ENCODE results near the gene SND1.

Gene SND1

DNA sequence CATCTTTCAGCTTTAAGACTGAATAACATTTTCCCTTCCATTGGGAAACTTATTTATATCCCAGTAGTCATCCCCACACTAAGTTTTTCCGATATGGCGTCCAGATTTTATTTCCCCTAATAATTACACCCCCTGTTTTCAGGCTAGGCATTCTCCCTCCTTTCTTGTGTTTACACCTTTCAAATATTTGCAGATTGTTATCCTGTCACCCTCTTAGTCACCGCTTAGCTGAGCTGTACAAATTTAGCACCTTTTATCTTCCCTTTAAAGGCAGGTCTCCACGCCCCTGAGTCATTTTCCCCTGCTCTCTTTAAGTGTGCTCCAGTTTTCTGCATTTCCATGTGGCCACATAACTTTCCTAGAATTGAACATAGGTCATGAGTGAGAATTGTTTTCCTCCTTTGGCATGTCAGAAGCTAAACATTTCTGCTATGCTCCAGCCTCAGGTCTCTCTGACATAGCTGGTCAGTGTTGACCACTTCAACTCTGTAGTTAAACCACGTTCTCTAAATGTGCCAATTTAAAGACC is 331.9 kb downstream of the SND1 start:
- Histone ChIP-seq H3K36me3 (ENCODE audit: insufficient read depth, low read length) (peaks cover 5% of the 10 kb centered on the region), H3K9ac (ENCODE audit: low read depth, low read length) (no peak overlapping the region), H3K9me3 (replicated peaks; ENCODE audit: low read length) (no peaks in the 10 kb centered on the region), H3K4me1 (ENCODE audit: control insufficient read depth, insufficient read depth, low read length) (no peaks in the 10 kb centered on the region), H3K4me2 (ENCODE audit: low read length) (no peak overlapping the region), H3K4me3 (ENCODE audit: low read length) (no peak overlapping the region), H3K27me3 (ENCODE audit: control insufficient read depth, insufficient read depth, low read length) (no peaks in the 10 kb centered on the region)

DNA sequence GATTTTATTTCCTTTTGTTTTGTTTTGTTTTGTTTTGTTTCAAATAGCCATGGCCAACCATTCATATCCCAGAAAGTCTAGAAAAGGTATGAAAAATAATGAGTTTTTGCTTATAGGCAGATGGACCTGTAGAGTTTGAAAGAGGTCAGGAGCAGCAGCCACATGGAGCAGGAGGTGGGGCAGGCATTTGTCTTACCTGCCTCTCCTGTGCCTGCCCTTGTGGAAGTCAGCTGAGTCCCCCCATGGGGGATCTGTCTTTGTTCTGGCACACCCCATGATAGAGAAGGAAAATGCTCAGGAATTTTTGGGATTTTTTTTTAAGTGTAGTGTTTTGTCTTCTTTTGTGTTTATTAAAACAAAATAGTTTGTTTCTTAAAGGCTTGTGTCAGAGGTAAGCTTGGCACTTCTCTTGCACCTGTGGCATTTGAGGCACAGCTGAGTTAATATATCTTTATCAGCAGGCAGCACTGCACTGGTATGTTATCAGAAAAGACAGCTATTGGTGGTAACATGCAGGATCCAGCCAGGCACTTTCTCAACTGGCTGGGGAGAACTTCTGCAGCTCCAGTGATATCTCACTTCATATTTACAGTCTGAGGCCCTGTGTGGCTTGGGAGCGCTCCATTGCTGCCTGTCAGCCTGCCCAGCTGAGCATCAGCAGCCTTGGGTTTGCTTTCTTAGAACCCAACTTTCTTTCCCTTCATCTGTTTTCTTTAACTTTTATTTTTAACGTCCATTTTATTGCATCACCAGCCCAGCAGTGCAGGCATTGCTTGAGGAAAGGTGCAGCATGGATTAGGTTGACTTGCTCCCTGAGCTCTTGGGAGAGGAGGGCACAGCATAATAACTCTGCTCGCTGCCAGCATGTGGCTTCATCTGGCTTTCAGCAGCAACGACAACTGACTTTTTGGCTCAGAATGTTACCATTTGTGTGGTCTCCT is 334.9 kb downstream of the SND1 start:
- no peaks in the 10 kb centered on the region for H3K9me3 ChIP-seq (replicated peaks; ENCODE audit: low read length)
- no peaks in the 10 kb centered on the region for H3K4me1 ChIP-seq (ENCODE audit: control insufficient read depth, insufficient read depth, low read length)
- H3K27me3 ChIP-seq (ENCODE audit: control insufficient read depth, insufficient read depth, low read length) = no peaks in the 10 kb centered on the region
- H3K9ac ChIP-seq (ENCODE audit: low read depth, low read length) = no peak overlapping the region
- H3K4me3 ChIP-seq (ENCODE audit: low read length) = no peak overlapping the region
- H3K36me3 ChIP-seq (ENCODE audit: insufficient read depth, low read length) = peaks cover 11% of the 10 kb centered on the region
- no peak overlapping the region for H3K4me2 ChIP-seq (ENCODE audit: low read length)

DNA sequence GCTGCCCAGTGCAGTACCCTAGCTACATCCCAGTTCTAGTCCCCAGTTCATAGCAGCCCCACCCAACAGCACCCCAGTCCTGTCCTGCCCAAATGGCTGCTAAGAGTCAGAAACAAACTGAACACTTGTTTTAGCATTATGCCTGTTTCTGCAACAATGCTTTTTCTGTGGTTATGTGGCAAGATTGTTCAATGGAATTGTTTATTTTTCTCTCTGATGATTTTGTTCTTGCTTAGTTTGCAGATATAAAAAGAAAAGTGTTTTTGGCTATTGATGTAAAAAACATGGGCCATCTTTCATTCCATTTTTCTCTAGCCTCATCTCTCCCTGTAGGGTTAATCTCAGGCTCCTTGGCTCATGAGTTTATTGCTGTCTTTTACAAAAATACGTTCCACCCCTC is 336.8 kb downstream of the SND1 start:
- Histone ChIP-seq H3K9me3 (replicated peaks; ENCODE audit: low read length) (no peaks in the 10 kb centered on the region), H3K4me1 (ENCODE audit: control insufficient read depth, insufficient read depth, low read length) (no peaks in the 10 kb centered on the region), H3K9ac (ENCODE audit: low read depth, low read length) (no peak overlapping the region), H3K36me3 (ENCODE audit: insufficient read depth, low read length) (peaks cover 27% of the 10 kb centered on the region), H3K4me2 (ENCODE audit: low read length) (no peak overlapping the region), H3K4me3 (ENCODE audit: low read length) (no peak overlapping the region), H3K27me3 (ENCODE audit: control insufficient read depth, insufficient read depth, low read length) (no peaks in the 10 kb centered on the region)

DNA sequence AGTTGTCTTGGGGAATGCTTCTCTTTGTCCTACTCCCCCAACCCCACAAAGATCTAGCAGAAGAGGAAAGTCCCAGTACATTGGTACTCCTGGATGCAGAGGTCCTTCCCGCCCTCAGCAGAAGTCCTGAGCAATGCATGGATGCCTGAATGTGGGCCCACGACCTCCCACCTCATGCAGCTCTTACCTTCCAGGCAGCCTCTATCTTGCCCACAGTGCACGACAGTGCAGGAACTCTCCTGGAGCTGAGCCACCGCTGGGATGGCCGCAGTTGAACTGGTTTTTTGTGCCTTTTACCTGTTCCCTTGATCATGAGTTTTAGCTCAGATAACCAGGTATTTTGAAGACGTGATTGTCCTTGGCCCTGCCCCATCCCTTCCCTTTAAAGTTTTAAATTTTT is 341.3 kb downstream of the SND1 start:
- no peak overlapping the region for H3K4me2 ChIP-seq (ENCODE audit: low read length)
- no peaks in the 10 kb centered on the region for H3K9me3 ChIP-seq (replicated peaks; ENCODE audit: low read length)
- no peak overlapping the region for H3K4me3 ChIP-seq (ENCODE audit: low read length)
- H3K27me3 ChIP-seq (ENCODE audit: control insufficient read depth, insufficient read depth, low read length) = no peaks in the 10 kb centered on the region
- H3K9ac ChIP-seq (ENCODE audit: low read depth, low read length) = no peak overlapping the region
- H3K36me3 ChIP-seq (ENCODE audit: insufficient read depth, low read length) = peaks cover 32% of the 10 kb centered on the region
- peaks cover 19% of the 10 kb centered on the region for H3K4me1 ChIP-seq (ENCODE audit: control insufficient read depth, insufficient read depth, low read length)

DNA sequence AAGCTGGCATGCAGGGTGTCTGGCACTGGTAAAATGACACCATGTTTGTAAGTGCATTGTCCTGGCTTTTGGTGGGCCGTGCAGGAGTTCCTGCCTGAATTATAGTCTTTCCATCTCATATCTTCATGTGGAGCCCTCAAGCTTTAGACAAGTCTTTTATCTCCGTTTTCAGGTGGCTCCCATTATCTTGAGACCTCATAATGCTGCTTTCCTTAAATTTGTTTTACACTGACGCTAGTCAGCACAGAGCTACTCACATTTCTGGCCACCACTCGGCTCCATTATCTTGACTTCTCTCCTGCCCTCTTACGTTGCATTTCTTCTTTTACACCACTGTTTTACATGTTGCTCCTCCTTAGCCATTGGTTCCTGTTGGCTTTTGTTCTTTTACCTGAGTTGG is 342.0 kb downstream of the SND1 start:
- H3K27me3 ChIP-seq (ENCODE audit: control insufficient read depth, insufficient read depth, low read length) = no peaks in the 10 kb centered on the region
- peaks cover 32% of the 10 kb centered on the region for H3K36me3 ChIP-seq (ENCODE audit: insufficient read depth, low read length)
- H3K9ac ChIP-seq (ENCODE audit: low read depth, low read length) = no peak overlapping the region
- H3K9me3 ChIP-seq (replicated peaks; ENCODE audit: low read length) = no peaks in the 10 kb centered on the region
- H3K4me1 ChIP-seq (ENCODE audit: control insufficient read depth, insufficient read depth, low read length) = peaks cover 19% of the 10 kb centered on the region
- no peak overlapping the region for H3K4me3 ChIP-seq (ENCODE audit: low read length)
- no peak overlapping the region for H3K4me2 ChIP-seq (ENCODE audit: low read length)

DNA sequence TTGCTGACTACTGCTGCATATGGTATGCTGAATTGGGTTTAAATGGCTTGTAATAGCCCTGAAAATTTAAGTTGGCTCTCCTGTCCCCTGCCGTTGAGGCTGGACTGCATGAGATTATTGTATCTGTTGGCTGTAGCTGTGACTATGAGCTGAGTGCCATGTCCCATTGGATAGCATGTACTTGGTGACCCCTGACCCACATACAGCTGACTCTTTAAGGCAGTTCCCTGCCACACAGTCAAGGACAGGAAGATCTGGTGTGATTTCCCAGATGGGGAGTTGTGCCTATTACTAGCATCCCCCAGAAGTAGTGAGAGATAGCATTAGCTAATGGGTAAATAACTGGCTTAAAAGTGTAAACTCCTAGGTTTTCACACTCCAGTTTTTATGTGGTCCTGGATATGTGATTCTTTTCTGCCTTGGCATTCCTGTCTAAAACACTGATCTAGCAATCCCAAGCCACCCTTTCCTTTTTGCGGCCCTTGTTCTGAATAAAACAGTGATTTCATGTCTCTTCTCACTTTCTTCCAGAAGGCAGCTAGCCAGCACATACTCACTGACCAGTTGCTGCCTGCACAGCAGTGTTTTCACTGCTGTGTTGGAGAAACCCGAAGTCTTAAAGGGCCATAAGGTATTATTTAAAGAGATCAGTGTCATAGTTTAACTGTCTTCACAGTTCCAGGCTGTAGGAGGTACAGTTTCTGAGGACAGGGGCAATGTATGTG is 343.3 kb downstream of the SND1 start:
- H3K9me3 ChIP-seq (replicated peaks; ENCODE audit: low read length) = no peaks in the 10 kb centered on the region
- H3K36me3 ChIP-seq (ENCODE audit: insufficient read depth, low read length) = peaks cover 32% of the 10 kb centered on the region
- H3K27me3 ChIP-seq (ENCODE audit: control insufficient read depth, insufficient read depth, low read length) = no peaks in the 10 kb centered on the region
- peaks cover 21% of the 10 kb centered on the region for H3K4me1 ChIP-seq (ENCODE audit: control insufficient read depth, insufficient read depth, low read length)
- H3K9ac ChIP-seq (ENCODE audit: low read depth, low read length) = no peak overlapping the region
- H3K4me2 ChIP-seq (ENCODE audit: low read length) = no peak overlapping the region
- H3K4me3 ChIP-seq (ENCODE audit: low read length) = no peak overlapping the region

DNA sequence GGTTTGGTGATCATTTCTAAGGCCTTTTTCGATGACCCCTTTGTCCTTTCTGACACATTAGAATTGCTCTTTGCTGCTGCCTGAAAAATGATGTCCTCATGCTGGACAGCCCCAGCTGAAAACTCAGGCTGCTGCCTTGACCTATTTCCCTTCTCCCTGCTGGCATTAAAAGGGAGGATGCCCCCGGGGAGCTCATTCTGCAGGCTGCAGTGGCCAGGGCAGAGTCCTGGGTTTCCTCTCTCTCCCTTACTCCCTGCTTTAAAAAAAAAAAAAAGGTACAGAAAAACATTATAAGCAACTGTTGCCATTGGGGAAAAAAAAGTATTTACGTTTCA is 343.9 kb downstream of the SND1 start:
- Histone ChIP-seq H3K4me1 (ENCODE audit: control insufficient read depth, insufficient read depth, low read length) (peaks cover 26% of the 10 kb centered on the region), H3K36me3 (ENCODE audit: insufficient read depth, low read length) (peaks cover 31% of the 10 kb centered on the region), H3K9ac (ENCODE audit: low read depth, low read length) (no peak overlapping the region)

DNA sequence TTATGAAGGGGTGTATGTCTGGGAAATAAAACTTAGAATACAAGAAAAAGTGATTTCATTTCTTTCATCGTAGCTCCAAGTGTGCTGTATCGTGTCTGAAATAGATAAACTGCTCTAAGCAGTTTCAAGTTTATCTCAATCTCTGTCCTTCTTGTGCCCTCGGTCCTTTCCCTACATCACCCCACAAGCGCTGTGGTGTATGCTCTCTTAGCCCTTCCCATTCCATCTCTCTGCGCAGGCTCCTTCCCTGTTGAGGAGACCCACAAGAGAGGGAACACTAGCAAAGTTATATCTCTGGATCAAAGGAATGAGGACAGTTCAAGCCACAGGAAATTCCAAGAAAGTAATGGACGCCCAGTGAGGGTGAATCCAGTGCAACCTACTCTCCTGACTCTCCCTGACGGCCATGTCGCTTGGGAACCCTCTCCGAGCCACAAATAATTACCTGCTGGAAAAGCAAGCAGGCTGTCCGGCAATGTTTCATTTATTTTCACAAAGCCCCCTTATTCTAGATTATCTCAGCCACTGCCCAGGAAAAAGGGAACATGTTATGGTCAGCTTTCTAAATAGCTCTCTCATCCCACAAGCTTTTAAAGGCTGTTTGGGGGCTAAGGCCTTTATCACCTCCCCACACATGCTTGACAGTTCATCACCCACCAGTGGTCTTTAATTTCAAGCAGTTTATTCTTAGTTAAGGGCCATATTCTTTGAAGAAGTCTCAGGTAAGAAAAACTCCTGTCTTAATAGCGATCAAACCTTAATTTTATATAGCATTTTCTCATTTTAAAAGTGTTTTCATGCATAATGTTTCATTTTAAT is 344.5 kb downstream of the SND1 start:
- H3K9me3 ChIP-seq (replicated peaks; ENCODE audit: low read length) = no peaks in the 10 kb centered on the region
- peaks cover 25% of the 10 kb centered on the region for H3K36me3 ChIP-seq (ENCODE audit: insufficient read depth, low read length)
- H3K4me2 ChIP-seq (ENCODE audit: low read length) = no peak overlapping the region
- H3K4me3 ChIP-seq (ENCODE audit: low read length) = no peak overlapping the region
- H3K9ac ChIP-seq (ENCODE audit: low read depth, low read length) = no peak overlapping the region
- no peaks in the 10 kb centered on the region for H3K27me3 ChIP-seq (ENCODE audit: control insufficient read depth, insufficient read depth, low read length)
- peaks cover 31% of the 10 kb centered on the region for H3K4me1 ChIP-seq (ENCODE audit: control insufficient read depth, insufficient read depth, low read length)

More for the DNA sequence above, 343.9 kb downstream of the SND1 start:
- H3K4me3 ChIP-seq (ENCODE audit: low read length) = no peak overlapping the region
- no peaks in the 10 kb centered on the region for H3K9me3 ChIP-seq (replicated peaks; ENCODE audit: low read length)
- no peak overlapping the region for H3K4me2 ChIP-seq (ENCODE audit: low read length)
- no peaks in the 10 kb centered on the region for H3K27me3 ChIP-seq (ENCODE audit: control insufficient read depth, insufficient read depth, low read length)

DNA sequence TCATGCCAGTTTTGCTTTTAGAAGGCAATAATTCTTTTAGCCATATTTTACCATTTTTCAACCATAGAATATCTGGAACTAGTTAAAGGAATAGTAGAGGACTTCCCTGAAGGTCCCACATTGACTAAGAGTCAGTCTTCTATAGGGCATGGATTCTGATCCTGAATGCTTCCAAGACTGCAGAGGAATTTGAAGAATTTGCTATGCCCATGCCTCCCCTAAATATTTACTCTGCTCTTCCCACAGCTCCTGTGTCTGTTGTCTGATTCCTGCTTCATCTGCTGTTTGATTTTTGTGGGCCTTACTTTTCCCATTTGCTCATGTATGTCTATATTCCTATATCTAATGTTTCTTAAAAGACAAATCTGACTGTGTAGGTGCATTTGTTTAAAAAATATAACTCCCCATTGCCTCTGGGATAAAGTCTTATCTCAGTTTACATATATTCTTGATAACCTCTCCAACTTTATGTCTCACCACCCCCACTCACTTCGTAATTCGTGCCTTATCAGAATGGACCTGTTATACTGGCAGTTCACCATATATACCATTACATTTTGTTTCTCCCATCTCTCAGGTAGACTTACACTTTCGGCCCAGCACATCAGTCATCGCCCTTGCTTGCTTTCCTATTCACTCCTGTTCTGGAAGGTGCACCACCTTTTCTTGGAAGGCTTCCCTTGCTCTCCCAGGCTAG is 345.4 kb downstream of the SND1 start:
- H3K9me3 ChIP-seq (replicated peaks; ENCODE audit: low read length) = no peaks in the 10 kb centered on the region
- no peaks in the 10 kb centered on the region for H3K27me3 ChIP-seq (ENCODE audit: control insufficient read depth, insufficient read depth, low read length)
- no peak overlapping the region for H3K9ac ChIP-seq (ENCODE audit: low read depth, low read length)
- peaks cover 31% of the 10 kb centered on the region for H3K4me1 ChIP-seq (ENCODE audit: control insufficient read depth, insufficient read depth, low read length)
- H3K4me3 ChIP-seq (ENCODE audit: low read length) = no peak overlapping the region
- H3K4me2 ChIP-seq (ENCODE audit: low read length) = no peak overlapping the region
- H3K36me3 ChIP-seq (ENCODE audit: insufficient read depth, low read length) = peaks cover 20% of the 10 kb centered on the region

DNA sequence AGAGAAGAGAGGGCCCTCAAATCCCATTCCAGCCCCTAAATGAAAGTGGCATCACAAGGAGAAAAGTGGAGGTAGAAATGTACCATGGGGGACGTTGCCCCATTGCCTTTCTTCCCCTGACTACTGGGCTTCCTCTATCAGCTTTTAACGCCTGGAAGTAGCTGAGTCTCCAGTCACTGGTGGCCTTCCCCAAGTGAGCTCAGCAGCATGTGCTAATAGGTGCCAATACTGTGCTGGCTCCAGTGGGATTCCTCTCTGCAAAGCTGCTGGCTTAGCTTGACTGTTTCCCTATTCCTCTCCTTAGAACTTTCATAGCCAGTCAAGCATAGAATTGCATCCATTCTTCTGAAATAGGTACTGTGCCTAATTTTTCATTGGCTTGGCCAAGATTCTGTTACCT is 346.7 kb downstream of the SND1 start:
- no peaks in the 10 kb centered on the region for H3K9me3 ChIP-seq (replicated peaks; ENCODE audit: low read length)
- H3K27me3 ChIP-seq (ENCODE audit: control insufficient read depth, insufficient read depth, low read length) = no peaks in the 10 kb centered on the region
- peaks cover 9% of the 10 kb centered on the region for H3K36me3 ChIP-seq (ENCODE audit: insufficient read depth, low read length)
- H3K4me1 ChIP-seq (ENCODE audit: control insufficient read depth, insufficient read depth, low read length) = peaks cover 31% of the 10 kb centered on the region
- H3K4me2 ChIP-seq (ENCODE audit: low read length) = no peak overlapping the region
- no peak overlapping the region for H3K4me3 ChIP-seq (ENCODE audit: low read length)
- H3K9ac ChIP-seq (ENCODE audit: low read depth, low read length) = no peak overlapping the region

DNA sequence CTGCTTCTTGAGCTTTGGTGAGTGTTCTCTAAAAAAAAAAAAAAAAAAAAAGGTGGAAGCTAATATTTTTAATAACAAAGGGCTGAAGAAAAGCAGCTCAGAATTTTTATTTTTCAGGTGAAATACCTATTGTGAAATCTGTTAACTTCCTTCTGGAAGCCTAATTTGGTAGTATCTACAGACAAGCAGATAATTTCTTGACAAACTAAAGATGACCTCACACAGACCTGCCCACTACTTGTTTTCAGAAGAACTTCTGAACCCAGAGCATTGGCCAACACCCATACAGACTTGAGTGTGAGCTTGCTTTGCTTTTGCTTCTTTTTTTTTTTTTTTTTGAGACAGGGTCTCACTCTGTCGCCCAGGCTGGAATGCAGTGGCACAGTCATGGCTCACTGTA is 348.1 kb downstream of the SND1 start:
- peaks cover 3% of the 10 kb centered on the region for H3K36me3 ChIP-seq (ENCODE audit: insufficient read depth, low read length)

More for the DNA sequence above, 348.1 kb downstream of the SND1 start:
- H3K4me2 ChIP-seq (ENCODE audit: low read length) = no peak overlapping the region
- no peaks in the 10 kb centered on the region for H3K27me3 ChIP-seq (ENCODE audit: control insufficient read depth, insufficient read depth, low read length)
- H3K4me1 ChIP-seq (ENCODE audit: control insufficient read depth, insufficient read depth, low read length) = peaks cover 28% of the 10 kb centered on the region
- no peak overlapping the region for H3K4me3 ChIP-seq (ENCODE audit: low read length)
- H3K9ac ChIP-seq (ENCODE audit: low read depth, low read length) = no peak overlapping the region
- H3K9me3 ChIP-seq (replicated peaks; ENCODE audit: low read length) = no peaks in the 10 kb centered on the region
